HepG2 (cell line): Measurements from ENCODE around the gene PARP3. TPM values are rescaled to one million over a fixed set of nuclear protein-coding genes. Genes with fewer than 3 reads are reported as not detected.

ENCODE experiments used
- ATAC-seq: fragments of 200-7000 bp; cut with Tn5 transposase; 3 replicates; pipeline ENCODE4 v1.9.1; 2020; ENCODE audit warnings: mild to moderate bottlenecking, moderate library complexity
- BruUV-seq: library from RNA; stranded (reverse); fragments of 400-500 nt; replicated peaks from 2 replicates; lab custom pipeline; 2021; lab: Mats Ljungman, UMichigan
- CTCF ChIA-PET: fragments of 300-600 bp; formaldehyde crosslinking; extraction: SDS; loops from one replicate; lab custom pipeline; 2021; ENCODE audit warnings: low total read pairs, inconsistent platforms, low intra/inter-chr PET ratio; lab: Yijun Ruan, JAX
- POLR2A ChIA-PET: fragments of 350-600 bp; sonication (Branson Sonifier 250); formaldehyde crosslinking; loops from one replicate; lab custom pipeline; 2020; ENCODE audit warnings: antibody characterized with exemption, inconsistent platforms; lab: Yijun Ruan, JAX
- DNase-seq: peaks from one replicate; pipeline ENCODE4 v3.0.0-alpha.2; 2015; ENCODE audit warnings: low spot score
- FAIRE-seq: peaks from 3 replicates; lab custom pipeline; 2011; peaks lifted over from hg19 to GRCh38; lab: Jason Lieb, UNC
- H2AFZ ChIP-seq: one replicate; pipeline ENCODE4 v1.6.1; 2011; ENCODE audit warnings: low read length, inconsistent platforms
- H3K27ac ChIP-seq: fragments of 300-600 bp; 3 replicates; pipeline ENCODE4 v1.8.0; 2011; ENCODE audit warnings: mixed run types, mild to moderate bottlenecking, mixed read lengths, low read length, inconsistent platforms; ENCODE audit not compliant: insufficient read depth; ENCODE audit errors: extremely low read length
- H3K27me3 ChIP-seq, 2 experiments: fragments of 200-600 bp in 1 of 2; 2 replicates in 1 of 2; 3 replicates in 1 of 2; pipeline versions ENCODE4 v1.6.0 to v1.8.0; 2011; ENCODE audit warnings: low read length in 2 of 2, mild to moderate bottlenecking in 2 of 2, moderate library complexity in 2 of 2, inconsistent platforms in 1 of 2; ENCODE audit not compliant: insufficient read depth in 2 of 2, control insufficient read depth in 1 of 2
- H3K36me3 ChIP-seq, 2 experiments: fragments of 200-600 bp in 1 of 2; replicated peaks in 1 of 2; 2 replicates in 1 of 2; 3 replicates in 1 of 2; pipeline versions ENCODE4 v1.5.1 to v1.8.0; 2011; ENCODE audit warnings: low read length in 2 of 2, inconsistent platforms in 1 of 2; ENCODE audit not compliant: insufficient read depth in 2 of 2, control insufficient read depth in 1 of 2
- H3K4me1 ChIP-seq: 2 replicates; pipeline ENCODE4 v1.5.1; 2012; ENCODE audit warnings: low read length, inconsistent platforms; ENCODE audit not compliant: insufficient read depth
- H3K4me2 ChIP-seq: 2 replicates; pipeline ENCODE4 v1.6.0; 2011; ENCODE audit warnings: low read depth, low read length, inconsistent platforms
- H3K4me3 ChIP-seq, 3 experiments: fragments of 200-600 bp in 1 of 3; sonication (generic), shearing (Covaris generic) in 1 of 3; replicated peaks in 1 of 3; 2 replicates each; pipeline ENCODE4 v1.5.1; 2011 to 2016; ENCODE audit warnings: low read length in 3 of 3, inconsistent platforms in 2 of 3, low read depth in 2 of 3, mild to moderate bottlenecking in 2 of 3, control low read depth in 1 of 3, mixed read lengths in 1 of 3; ENCODE audit not compliant: insufficient read depth in 1 of 3
- H3K79me2 ChIP-seq: one replicate; pipeline ENCODE4 v1.6.1; 2011; ENCODE audit warnings: low read length, inconsistent platforms; ENCODE audit not compliant: insufficient read depth
- H3K9ac ChIP-seq: 2 replicates; pipeline ENCODE4 v1.6.0; 2011; ENCODE audit warnings: mild to moderate bottlenecking, low read depth, low read length, inconsistent platforms; ENCODE audit not compliant: insufficient read depth
- H3K9me3 ChIP-seq: 2 replicates; pipeline ENCODE4 v1.5.1; 2012; ENCODE audit warnings: mild to moderate bottlenecking, low read length
- H4K20me1 ChIP-seq: 2 replicates; pipeline ENCODE4 v1.6.0; 2011; ENCODE audit warnings: inconsistent platforms, mild to moderate bottlenecking, low read length, moderate library complexity; ENCODE audit not compliant: insufficient read depth
- BORCS8-MEF2B ChIP-seq: sonication (generic); formaldehyde crosslinking; IDR thresholded peaks from 2 replicates; pipeline ENCODE4 v1.8.0; 2022; ENCODE audit warnings: mild to moderate bottlenecking, missing genetic modification reagents
- CBX2 ChIP-seq, 2 experiments: fragments of 200-600 bp in 1 of 2; sonication (generic); formaldehyde crosslinking in 1 of 2; IDR thresholded peaks; 2 replicates each; pipeline versions ENCODE4 v1.7.0 to v1.8.1; 2018 to 2022; ENCODE audit warnings: low read depth in 2 of 2, low read length in 1 of 2, mild to moderate bottlenecking in 1 of 2, missing genetic modification reagents in 1 of 2
- CC2D1A ChIP-seq: sonication (generic); formaldehyde crosslinking; IDR thresholded peaks from 2 replicates; pipeline ENCODE4 v1.8.1; 2023; ENCODE audit warnings: mild to moderate bottlenecking, missing genetic modification reagents
- DPF2 ChIP-seq: sonication (generic); formaldehyde crosslinking; IDR thresholded peaks from 2 replicates; pipeline ENCODE4 v1.4.0; 2020; ENCODE audit warnings: mild to moderate bottlenecking, low read depth, missing genetic modification reagents, borderline replicate concordance
- KDM4B ChIP-seq: sonication (generic); formaldehyde crosslinking; IDR thresholded peaks from 2 replicates; pipeline ENCODE4 v1.4.0; 2020; ENCODE audit warnings: missing genetic modification reagents
- TCF7L2 ChIP-seq: IDR thresholded peaks from 2 replicates; pipeline ENCODE4 v1.6.1; 2011; ENCODE audit warnings: mild to moderate bottlenecking, low read depth, low read length, moderate library complexity
- ZNF441 ChIP-seq: sonication (generic); formaldehyde crosslinking; IDR thresholded peaks from 2 replicates; pipeline ENCODE4 v1.7.0; 2021; ENCODE audit warnings: missing genetic modification reagents, borderline replicate concordance
- ZNF572 ChIP-seq: sonication (generic); formaldehyde crosslinking; IDR thresholded peaks from 2 replicates; pipeline ENCODE4 v1.5.1; 2020; ENCODE audit warnings: mild to moderate bottlenecking, missing genetic modification reagents
- WGBS: methylation state at CpG from one replicate; pipeline ENCODE4 v1.1.6; 2017; ENCODE audit warnings: low lambda C conversion rate; 5-methylcytosine and 5-hydroxymethylcytosine counted together
- in situ Hi-C: cut with HindIII; loops from 2 replicates; pipeline ENCODE4 v1.10.0; 2017; ENCODE audit warnings: low pct_unique_long_range_greater_than_20kb; ENCODE audit not compliant: extremely low pct_ligation_motif_present
- intact Hi-C: fragments of 100-400 bp; cut with micrococcal nuclease; formaldehyde crosslinking; loops from one replicate; pipeline ENCODE4 v1.10.0; 2022; ENCODE audit not compliant: unreplicated experiment
- polyA plus RNA-seq, 8 experiments: library from polyadenylated mRNA; depleted of rRNA in 3 of 8; stranded (reverse) in 7 of 8; unstranded in 1 of 8; fragments of >200 nt; fragmentation: Illumina TruSeq in 4 of 8; extraction: Trizol in 4 of 8; gene quantifications; 2 replicates each; pipeline versions ENCODE4 v1.2.1 to v1.2.3, GENCODE V29; 2011 to 2016; ENCODE audit warnings: low read depth in 4 of 8, missing spikeins in 1 of 8, mixed read lengths in 1 of 8; ENCODE audit not compliant: insufficient read depth in 1 of 8
- total RNA-seq, 5 experiments: library from RNA; depleted of rRNA; stranded (reverse); fragments of >200 nt; fragmentation: Illumina TruSeq; extraction: Trizol; gene quantifications; 2 replicates each; pipeline ENCODE4 v1.2.3, GENCODE V29; 2016; ENCODE audit warnings: low read depth in 1 of 5

The PARP3 gene
- total and polyA plus RNA-seq, 2 of the 13 experiments (the other 11 are each of a cell fraction or from before 2014, with no cell fraction given) = 11.2 to 21.5 TPM

DNA sequence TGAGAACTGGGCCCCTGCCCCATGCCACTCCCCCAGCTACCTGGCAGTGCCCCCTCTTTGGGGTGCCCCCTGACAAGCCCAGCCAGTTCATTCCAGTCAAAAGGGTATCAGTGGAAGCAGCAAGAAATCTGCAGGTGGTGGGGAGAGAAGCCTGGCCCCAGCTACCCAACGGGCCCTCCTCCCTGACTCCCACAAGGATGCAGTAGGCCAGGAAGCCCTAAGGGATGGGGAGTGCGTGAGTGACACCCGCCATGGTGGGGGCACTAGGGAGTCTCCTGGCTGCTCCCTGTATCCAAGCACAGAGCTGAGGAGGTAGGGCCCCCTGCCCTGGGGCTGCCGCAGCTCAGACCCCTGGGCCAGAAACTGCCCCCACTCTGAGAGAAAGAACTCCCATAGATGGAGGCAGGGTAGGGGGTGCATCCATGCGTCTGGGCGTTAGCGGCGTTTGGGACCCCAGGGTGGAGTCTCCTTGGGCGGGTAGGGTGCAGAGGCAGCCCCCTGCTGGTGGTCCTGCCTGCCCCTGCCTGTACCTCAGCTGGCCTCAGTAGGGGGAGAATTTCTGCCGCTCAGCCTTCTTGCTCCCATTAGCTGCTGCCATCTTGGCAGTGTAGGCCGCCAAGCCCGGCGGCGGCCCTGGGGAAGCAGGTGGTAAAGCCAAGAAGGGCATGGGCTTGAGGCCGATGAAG, 15.5 kb downstream of the PARP3 start:
- ATAC-seq (no peak), FAIRE-seq (no peak), DNase-seq (no peak)
- Histone ChIP-seq H4K20me1 (no peaks in the 10 kb centered on the region), H3K27ac (no peak overlapping the region), H3K9me3 (no peaks in the 10 kb centered on the region), H3K4me2 (no peak overlapping the region), H3K79me2 (no peaks in the 10 kb centered on the region), H3K4me3 (no peak overlapping the region), H3K4me1 (peaks cover 15% of the 10 kb centered on the region), H3K27me3 (no peaks in the 10 kb centered on the region), H2AFZ (no peak overlapping the region), H3K9ac (no peak overlapping the region), H3K36me3 (peaks cover 4 to 19% of the 10 kb centered on the region in 2 experiments; a peak in 4 of 5 replicates)
- CTCF ChIA-PET = no interaction called here
- in situ Hi-C loops (no loop called here), intact Hi-C loops (no loop called here)
- WGBS = 99% methylated on average over 14 of the region's 15 CpGs
- BruUV-seq = no TSS peak
- POLR2A ChIA-PET = interaction anchor here (1.3 kb wide), 2 partner anchors 11 to 16 kb away, joined by 3 to 4 read pairs; partner anchors contain the start of gene ABHD14B
- TF ChIP-seq BORCS8-MEF2B (CRISPR knock-in tag) (no peak), DPF2 (CRISPR knock-in tag) (no peak), KDM4B (CRISPR knock-in tag) (no peak), ZNF572 (CRISPR knock-in tag) (no peak), TCF7L2 (no peak), ZNF441 (no peak), CC2D1A (CRISPR knock-in tag) (no peak), CBX2 (IDR thresholded peaks at IDR 0.05; ENCODE audit: low read depth, low read length) (no peak), CBX2 (CRISPR knock-in tag; IDR thresholded peaks at IDR 0.05; ENCODE audit: low read depth) (no peak)
